ENCODE data around the gene KLHL21. TPM values are rescaled to one million over a fixed set of nuclear protein-coding genes. Genes with fewer than 3 reads are reported as not detected.

KLHL21 gene
- polyA plus RNA-seq, 2 of the 4 experiments (the other 2 are of a cell fraction) = 3.3 to 10.5 TPM

- ATAC-seq (no peak), DNase-seq (ENCODE audit: low read depth in 1 of 2, low spot score in 1 of 2) (no peak), FAIRE-seq (no peak)
- H3K27ac ChIP-seq = no peak overlapping the region
- no peak overlapping the region for H3K4me2 ChIP-seq
- H3K4me3 ChIP-seq = no peak overlapping the region
- no peak for TF ChIP-seq FOSB (CRISPR knock-in tag; IDR thresholded peaks at IDR 0.05)
- TF ChIP-seq MAZ (IDR thresholded peaks at IDR 0.05; ENCODE audit: borderline replicate concordance, low read depth, low read length) = no peak
- TF ChIP-seq RARB (CRISPR knock-in tag; IDR thresholded peaks at IDR 0.05) = no peak
- no peak for TF ChIP-seq POLR2A (IDR thresholded peaks at IDR 0.05; ENCODE audit: low read length)
- TF ChIP-seq CHD4 (IDR thresholded peaks at IDR 0.05; ENCODE audit: borderline replicate concordance) = no peak
- TF ChIP-seq, protein P1, sequence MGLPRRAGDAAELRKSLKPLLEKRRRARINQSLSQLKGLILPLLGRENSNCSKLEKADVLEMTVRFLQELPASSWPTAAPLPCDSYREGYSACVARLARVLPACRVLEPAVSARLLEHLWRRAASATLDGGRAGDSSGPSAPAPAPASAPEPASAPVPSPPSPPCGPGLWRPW (IDR thresholded peaks at IDR 0.05) = no peak
- TF ChIP-seq ESRRA (IDR thresholded peaks at IDR 0.05; ENCODE audit: borderline replicate concordance, low read length) = no peak
- no peak for TF ChIP-seq EHF (CRISPR knock-in tag; IDR thresholded peaks at IDR 0.05)
- TF ChIP-seq PBX3 (IDR thresholded peaks at IDR 0.05) = no peak
- ChIA-PET CTCF (interaction anchor here (1.3 to 1.9 kb wide), 3 partner anchors 13 to 75 kb away, joined by 4 to 8 read pairs (median 4); partner anchors contain the start of genes NOL9 and TAS1R1), POLR2A (interaction anchor here (0.6 kb wide), 1 partner anchor 68 kb away, joined by 3 read pairs; no protein-coding TSS in a partner anchor)
- 97% methylated on average over 8 of the region's 8 CpGs for WGBS (ENCODE audit: missing lambda C conversion rate)
- peaks cover 7% of the 10 kb centered on the region; the same call in 2 of the 3 replicates for H3K4me1 ChIP-seq
- H3K9me3 ChIP-seq = no peaks in the 10 kb centered on the region
Observed at GRCh38 chr1:6630027-6630426, 27.4 kb upstream of the KLHL21 start.

- no peak for FAIRE-seq
- TF ChIP-seq, protein P1 (IDR thresholded peaks at IDR 0.05) = no peak
- no peak for TF ChIP-seq JUNB (IDR thresholded peaks at IDR 0.05)
- TF ChIP-seq, protein P2, sequence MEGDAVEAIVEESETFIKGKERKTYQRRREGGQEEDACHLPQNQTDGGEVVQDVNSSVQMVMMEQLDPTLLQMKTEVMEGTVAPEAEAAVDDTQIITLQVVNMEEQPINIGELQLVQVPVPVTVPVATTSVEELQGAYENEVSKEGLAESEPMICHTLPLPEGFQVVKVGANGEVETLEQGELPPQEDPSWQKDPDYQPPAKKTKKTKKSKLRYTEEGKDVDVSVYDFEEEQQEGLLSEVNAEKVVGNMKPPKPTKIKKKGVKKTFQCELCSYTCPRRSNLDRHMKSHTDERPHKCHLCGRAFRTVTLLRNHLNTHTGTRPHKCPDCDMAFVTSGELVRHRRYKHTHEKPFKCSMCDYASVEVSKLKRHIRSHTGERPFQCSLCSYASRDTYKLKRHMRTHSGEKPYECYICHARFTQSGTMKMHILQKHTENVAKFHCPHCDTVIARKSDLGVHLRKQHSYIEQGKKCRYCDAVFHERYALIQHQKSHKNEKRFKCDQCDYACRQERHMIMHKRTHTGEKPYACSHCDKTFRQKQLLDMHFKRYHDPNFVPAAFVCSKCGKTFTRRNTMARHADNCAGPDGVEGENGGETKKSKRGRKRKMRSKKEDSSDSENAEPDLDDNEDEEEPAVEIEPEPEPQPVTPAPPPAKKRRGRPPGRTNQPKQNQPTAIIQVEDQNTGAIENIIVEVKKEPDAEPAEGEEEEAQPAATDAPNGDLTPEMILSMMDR (IDR thresholded peaks at IDR 0.05) = no peak
- no peak for TF ChIP-seq EHF (CRISPR knock-in tag; IDR thresholded peaks at IDR 0.05)
- TF ChIP-seq HDAC2 (IDR thresholded peaks at IDR 0.05) = no peak
- TF ChIP-seq TFCP2L1 (CRISPR knock-in tag; IDR thresholded peaks at IDR 0.05) = no peak
- no peak for TF ChIP-seq ZC3H11A (IDR thresholded peaks at IDR 0.05)
- no peak for TF ChIP-seq RNF2 (IDR thresholded peaks at IDR 0.05; ENCODE audit: borderline replicate concordance, low read depth)
- 92% methylated on average over 12 of the region's 12 CpGs for WGBS (ENCODE audit: missing lambda C conversion rate)
- no peaks in the 10 kb centered on the region for H3K9me3 ChIP-seq
- H3K4me2 ChIP-seq = no peak overlapping the region
- DNase-seq (ENCODE audit: low read depth in 1 of 2, low spot score in 1 of 2) = no peak
- H3K4me3 ChIP-seq = no peak overlapping the region
- CTCF ChIA-PET = no interaction called here
- peaks cover 12% of the 10 kb centered on the region; the same call in 2 of the 3 replicates for H3K4me1 ChIP-seq
- no peak for ATAC-seq
- no peak overlapping the region for H3K27ac ChIP-seq
- POLR2A ChIA-PET = no interaction called here
Observed at GRCh38 chr1:6628971-6629479, 26.4 kb upstream of the KLHL21 start.

GRCh38 chr1:6627841-6628545 lies 25.3 kb upstream of the KLHL21 start:
- peaks cover 12% of the 10 kb centered on the region; the same call in 2 of the 3 replicates for H3K4me1 ChIP-seq
- 89% methylated on average over 17 of the region's 21 CpGs for WGBS (ENCODE audit: missing lambda C conversion rate)
- FAIRE-seq = no peak
- no peak for DNase-seq (ENCODE audit: low read depth in 1 of 2, low spot score in 1 of 2)
- no peaks in the 10 kb centered on the region for H3K9me3 ChIP-seq
- ChIA-PET POLR2A (no interaction called here), CTCF (interaction anchor here (1.0 kb wide), 2 partner anchors 74 to 139 kb away, joined by 3 read pairs; partner anchors contain the start of gene NOL9)
- ATAC-seq = no peak
- no peak overlapping the region for H3K4me3 ChIP-seq
- H3K4me2 ChIP-seq = no peak overlapping the region
- H3K27ac ChIP-seq = no peak overlapping the region
- no peak for TF ChIP-seq PBX3 (IDR thresholded peaks at IDR 0.05)
- TF ChIP-seq MAX (IDR thresholded peaks at IDR 0.05) = no peak
- no peak for TF ChIP-seq RCOR1 (IDR thresholded peaks at IDR 0.05; ENCODE audit: low read depth, low read length)
- TF ChIP-seq, protein P3, sequence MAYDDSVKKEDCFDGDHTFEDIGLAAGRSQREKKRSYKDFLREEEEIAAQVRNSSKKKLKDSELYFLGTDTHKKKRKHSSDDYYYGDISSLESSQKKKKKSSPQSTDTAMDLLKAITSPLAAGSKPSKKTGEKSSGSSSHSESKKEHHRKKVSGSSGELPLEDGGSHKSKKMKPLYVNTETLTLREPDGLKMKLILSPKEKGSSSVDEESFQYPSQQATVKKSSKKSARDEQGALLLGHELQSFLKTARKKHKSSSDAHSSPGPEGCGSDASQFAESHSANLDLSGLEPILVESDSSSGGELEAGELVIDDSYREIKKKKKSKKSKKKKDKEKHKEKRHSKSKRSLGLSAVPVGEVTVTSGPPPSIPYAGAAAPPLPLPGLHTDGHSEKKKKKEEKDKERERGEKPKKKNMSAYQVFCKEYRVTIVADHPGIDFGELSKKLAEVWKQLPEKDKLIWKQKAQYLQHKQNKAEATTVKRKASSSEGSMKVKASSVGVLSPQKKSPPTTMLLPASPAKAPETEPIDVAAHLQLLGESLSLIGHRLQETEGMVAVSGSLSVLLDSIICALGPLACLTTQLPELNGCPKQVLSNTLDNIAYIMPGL (CRISPR knock-in tag; IDR thresholded peaks at IDR 0.05; ENCODE audit: borderline replicate concordance) = no peak
- no peak for TF ChIP-seq HOXB5 (CRISPR knock-in tag; IDR thresholded peaks at IDR 0.05)
- TF ChIP-seq MAZ (IDR thresholded peaks at IDR 0.05; ENCODE audit: borderline replicate concordance, low read depth, low read length) = no peak
- TF ChIP-seq NFE2L2 (conservative IDR thresholded peaks at IDR 0.05; ENCODE audit: low read length) = no peak
- no peak for TF ChIP-seq E2F6 (IDR thresholded peaks at IDR 0.05; ENCODE audit: borderline replicate concordance, low read depth)
- TF ChIP-seq JUNB (IDR thresholded peaks at IDR 0.05) = no peak
- no peak for TF ChIP-seq ZFP36 (IDR thresholded peaks at IDR 0.05; ENCODE audit: borderline replicate concordance, partially characterized antibody)

Measured in A549 (cell line).